ENCODE measurements around the gene ADM. TPM values are rescaled to one million over a fixed set of nuclear protein-coding genes. Genes with fewer than 3 reads are reported as not detected.

ADM gene
- total and polyA plus RNA-seq, 2 donors (not counting 1 experiment from before 2014, with no cell fraction given): 2.3 to 10.4 TPM

GRCh38 chr11:10331548-10332289, 26.8 kb downstream of the ADM start:
- Mint-ChIP-seq H3K9me3 (ENCODE audit: insufficient read depth) (no peaks in the 10 kb centered on the region), H3K4me1 (no peaks in the 10 kb centered on the region), H3K4me3 (no peak overlapping the region), H3K27me3 (peaks cover 21% of the 10 kb centered on the region), H3K27ac (no peak overlapping the region)
- H3K9ac ChIP-seq (ENCODE audit: low read length): no peak overlapping the region
- intact Hi-C loops (cut with micrococcal nuclease): no loop called here
- H3K36me3 ChIP-seq (replicated peaks in 1 of 2; ENCODE audit: control extremely low read depth in 1 of 2, control insufficient read depth in 1 of 2, extremely low read depth in 1 of 2, insufficient read depth in 2 of 2, low read length in 1 of 2): no peaks in the 10 kb centered on the region
- no peak overlapping the region for H3K4me3 ChIP-seq (ENCODE audit: control extremely low read depth in 1 of 5, extremely low read depth in 1 of 5, insufficient read depth in 1 of 5, low read depth in 2 of 5, low read length in 4 of 5)
- H3K27me3 ChIP-seq (replicated peaks in 1 of 4; ENCODE audit: control extremely low read depth in 1 of 4, control insufficient read depth in 3 of 4, insufficient read depth in 4 of 4, low read length in 3 of 4): peaks cover 0 to 4% (median 0%) of the 10 kb centered on the region in 4 experiments
- H3K4me2 ChIP-seq (replicated peaks; ENCODE audit: low read depth, low read length, poor library complexity, severe bottlenecking): no peak overlapping the region
- H3K27ac ChIP-seq (ENCODE audit: low read length in 2 of 2): no peak overlapping the region
- 100% methylated on average over 2 of the region's 6 CpGs for WGBS (ENCODE audit: insufficient coverage)
- H2AFZ ChIP-seq (ENCODE audit: insufficient read depth, low read depth, low read length, poor library complexity, severe bottlenecking): no peak overlapping the region
- DNase-seq: no peak
- H3K79me2 ChIP-seq (ENCODE audit: control insufficient read depth, insufficient read depth, low read length): no peaks in the 10 kb centered on the region
- POLR2A ChIA-PET: no interaction called here
- ATAC-seq (ENCODE audit: low read depth): no peak
- no peaks in the 10 kb centered on the region for H3K9me3 ChIP-seq (ENCODE audit: control extremely low read depth in 1 of 3, control insufficient read depth in 2 of 3, insufficient read depth in 1 of 3, low read length in 2 of 3)
- CTCF ChIA-PET: interaction anchor here (1.5 kb wide), 1 partner anchor 24 kb away, joined by 3 read pairs; no protein-coding TSS in a partner anchor
- H4K20me1 ChIP-seq (ENCODE audit: control insufficient read depth, insufficient read depth, low read length, poor library complexity, severe bottlenecking): no peaks in the 10 kb centered on the region
- no peaks in the 10 kb centered on the region for H3K4me1 ChIP-seq (ENCODE audit: control insufficient read depth in 2 of 2, insufficient read depth in 2 of 2, low read length in 2 of 2)
- TF ChIP-seq CTCF (IDR thresholded peaks at IDR 0.05) (no peak), EZH2 (IDR thresholded peaks at IDR 0.05; ENCODE audit: borderline replicate concordance, insufficient read depth, low read depth, low read length, poor library complexity, severe bottlenecking) (no peak)

GRCh38 chr11:10333490-10333889, 28.6 kb downstream of the ADM start:
- ATAC-seq (ENCODE audit: low read depth) (no peak), DNase-seq (no peak)
- TF ChIP-seq CTCF (IDR thresholded peaks at IDR 0.05) (no peak), EZH2 (IDR thresholded peaks at IDR 0.05; ENCODE audit: borderline replicate concordance, insufficient read depth, low read depth, low read length, poor library complexity, severe bottlenecking) (no peak)
- Mint-ChIP-seq H3K27me3 (peaks cover 31% of the 10 kb centered on the region), H3K27ac (no peak overlapping the region), H3K4me1 (no peaks in the 10 kb centered on the region), H3K9me3 (ENCODE audit: insufficient read depth) (no peaks in the 10 kb centered on the region), H3K4me3 (no peak overlapping the region)
- H2AFZ ChIP-seq (ENCODE audit: insufficient read depth, low read depth, low read length, poor library complexity, severe bottlenecking): no peak overlapping the region
- no peak overlapping the region for H3K27ac ChIP-seq (ENCODE audit: low read length in 2 of 2)
- 90% methylated on average over 1 of the region's 1 CpG for WGBS (ENCODE audit: insufficient coverage)
- H3K4me2 ChIP-seq (replicated peaks; ENCODE audit: low read depth, low read length, poor library complexity, severe bottlenecking): no peak overlapping the region
- intact Hi-C loops (cut with micrococcal nuclease): no loop called here
- ChIA-PET CTCF (interaction anchor here (1.1 kb wide), 1 partner anchor 1084 kb away, joined by 4 read pairs; no protein-coding TSS in a partner anchor), POLR2A (no interaction called here)
- H3K4me3 ChIP-seq (ENCODE audit: control extremely low read depth in 1 of 5, extremely low read depth in 1 of 5, insufficient read depth in 1 of 5, low read depth in 2 of 5, low read length in 4 of 5): no peak overlapping the region
- no peaks in the 10 kb centered on the region for H3K9me3 ChIP-seq (ENCODE audit: control extremely low read depth in 1 of 3, control insufficient read depth in 2 of 3, insufficient read depth in 1 of 3, low read length in 2 of 3)
- H3K27me3 ChIP-seq (replicated peaks in 1 of 4; ENCODE audit: control extremely low read depth in 1 of 4, control insufficient read depth in 3 of 4, insufficient read depth in 4 of 4, low read length in 3 of 4): peaks cover 0 to 6% (median 0%) of the 10 kb centered on the region in 4 experiments
- H3K79me2 ChIP-seq (ENCODE audit: control insufficient read depth, insufficient read depth, low read length): no peaks in the 10 kb centered on the region
- H3K36me3 ChIP-seq (replicated peaks in 1 of 2; ENCODE audit: control extremely low read depth in 1 of 2, control insufficient read depth in 1 of 2, extremely low read depth in 1 of 2, insufficient read depth in 2 of 2, low read length in 1 of 2): no peaks in the 10 kb centered on the region
- H3K4me1 ChIP-seq (ENCODE audit: control insufficient read depth in 2 of 2, insufficient read depth in 2 of 2, low read length in 2 of 2): no peaks in the 10 kb centered on the region
- H4K20me1 ChIP-seq (ENCODE audit: control insufficient read depth, insufficient read depth, low read length, poor library complexity, severe bottlenecking): no peaks in the 10 kb centered on the region
- H3K9ac ChIP-seq (ENCODE audit: low read length): no peak overlapping the region
